H1 (cell line): Measurements from ENCODE around the gene SLC44A1. TPM values are rescaled to one million over a fixed set of nuclear protein-coding genes. Genes with fewer than 3 reads are reported as not detected.

Experiments used
- CTCF ChIA-PET: fragments of 300-600 bp; sonication (Branson Sonifier 250); formaldehyde crosslinking; loops from one replicate; lab custom pipeline; 2021; ENCODE audit not compliant: partially characterized antibody; lab: Charles Lee
- POLR2A ChIA-PET: fragments of 300-600 bp; sonication (Branson Sonifier 250); formaldehyde crosslinking; loops from one replicate; lab custom pipeline; 2021; ENCODE audit warnings: inconsistent platforms; ENCODE audit not compliant: partially characterized antibody; lab: Charles Lee
- DNase-seq, 2 experiments: peaks; one replicate each; pipeline versions ENCODE4 v3.0.0 to v3.0.0-alpha.2; 2010 to 2022; ENCODE audit warnings: low spot score in 2 of 2, low read depth in 1 of 2, mixed read lengths in 1 of 2
- FAIRE-seq: peaks from 2 replicates; lab custom pipeline; 2011; peaks lifted over from hg19 to GRCh38; lab: Jason Lieb, UNC
- H2AFZ ChIP-seq: 2 replicates; pipeline ENCODE4 v1.8.1; 2012; ENCODE audit warnings: low read length, inconsistent platforms
- H2AK5ac ChIP-seq: 2 replicates; pipeline ENCODE4 v1.6.1; 2013; ENCODE audit warnings: low read depth, low read length
- H2BK120ac ChIP-seq: replicated peaks from 2 replicates; pipeline ENCODE3; 2013; ENCODE audit warnings: low read depth, low read length, inconsistent platforms
- H2BK12ac ChIP-seq: 2 replicates; pipeline ENCODE4 v1.6.1; 2013; ENCODE audit warnings: low read depth, low read length
- H2BK15ac ChIP-seq: 2 replicates; pipeline ENCODE4 v1.6.1; 2013; ENCODE audit warnings: low read length
- H2BK20ac ChIP-seq: 2 replicates; pipeline ENCODE4 v1.6.1; 2013; ENCODE audit warnings: low read length
- H2BK5ac ChIP-seq: 2 replicates; pipeline ENCODE4 v1.6.1; 2013; ENCODE audit warnings: low read depth, low read length
- H3K14ac ChIP-seq: 2 replicates; pipeline ENCODE4 v1.6.1; 2013; ENCODE audit warnings: inconsistent platforms; ENCODE audit not compliant: insufficient read length
- H3K18ac ChIP-seq: 2 replicates; pipeline ENCODE4 v1.6.1; 2013; ENCODE audit warnings: low read length; ENCODE audit errors: extremely low read depth
- H3K23ac ChIP-seq: 2 replicates; pipeline ENCODE4 v1.6.1; 2013; ENCODE audit warnings: inconsistent platforms; ENCODE audit not compliant: insufficient read length
- H3K23me2 ChIP-seq: 2 replicates; pipeline ENCODE4 v1.6.1; 2013; ENCODE audit warnings: low read depth, low read length
- H3K27ac ChIP-seq: 2 replicates; pipeline ENCODE4 v1.6.1; 2011; ENCODE audit warnings: low read depth, low read length, inconsistent platforms
- H3K27me3 ChIP-seq, 4 experiments: replicated peaks in 1 of 4; 1 replicate in 1 of 4; 2 replicates in 3 of 4; pipeline versions ENCODE4 v1.6.1 to v1.8.1; 2011 to 2013; ENCODE audit warnings: low read length in 3 of 4, mild to moderate bottlenecking in 3 of 4, inconsistent platforms in 2 of 4, mixed read lengths in 2 of 4, moderate library complexity in 1 of 4; ENCODE audit not compliant: control insufficient read depth in 3 of 4, insufficient read depth in 3 of 4; ENCODE audit errors: extremely low read depth in 1 of 4
- H3K36me3 ChIP-seq, 4 experiments: 2 replicates each; pipeline versions ENCODE4 v1.6.1 to v1.8.1; 2011 to 2013; ENCODE audit warnings: mild to moderate bottlenecking in 4 of 4, low read length in 3 of 4, moderate library complexity in 2 of 4, control low read depth in 1 of 4, inconsistent platforms in 1 of 4; ENCODE audit not compliant: insufficient read depth in 4 of 4, control insufficient read depth in 2 of 4
- H3K4ac ChIP-seq: replicated peaks from 2 replicates; pipeline ENCODE3; 2013; ENCODE audit warnings: low read length, low read depth, mixed read lengths, inconsistent platforms; ENCODE audit not compliant: insufficient read length
- H3K4me1 ChIP-seq, 4 experiments: replicated peaks in 1 of 4; 1 replicate in 1 of 4; 2 replicates in 3 of 4; pipeline versions ENCODE4 v1.6.1 to v1.8.1; 2011 to 2013; ENCODE audit warnings: low read length in 3 of 4, inconsistent platforms in 2 of 4, mixed read lengths in 1 of 4; ENCODE audit not compliant: insufficient read depth in 4 of 4, control insufficient read depth in 3 of 4
- H3K4me2 ChIP-seq, 2 experiments: 2 replicates each; pipeline versions ENCODE4 v1.6.1 to v1.8.1; 2011 to 2013; ENCODE audit warnings: low read depth in 2 of 2, low read length in 2 of 2, control low read depth in 1 of 2, inconsistent platforms in 1 of 2, mild to moderate bottlenecking in 1 of 2; ENCODE audit not compliant: insufficient read depth in 1 of 2
- H3K4me3 ChIP-seq, 4 experiments: fragments of 200-600, 300-600 bp in 1 of 4; sonication (generic), shearing (Covaris generic), sonication (Bioruptor Twin) in 1 of 4; 2 replicates each; pipeline versions ENCODE4 v1.5.1 to v1.8.1; 2011 to 2016; ENCODE audit warnings: low read length in 4 of 4, low read depth in 3 of 4, control low read depth in 2 of 4, inconsistent platforms in 2 of 4, mild to moderate bottlenecking in 2 of 4, mixed read lengths in 1 of 4, moderate library complexity in 1 of 4; ENCODE audit not compliant: insufficient read depth in 2 of 4; ENCODE audit errors: extremely low read depth in 1 of 4
- H3K56ac ChIP-seq: replicated peaks from 2 replicates; pipeline ENCODE3; 2013; ENCODE audit warnings: low read depth, mild to moderate bottlenecking, mixed read lengths, low read length, inconsistent platforms; ENCODE audit not compliant: insufficient read length
- H3K79me1 ChIP-seq: 2 replicates; pipeline ENCODE4 v1.6.1; 2013; ENCODE audit warnings: low read depth, low read length, control low read depth
- H3K79me2 ChIP-seq, 2 experiments: 2 replicates each; pipeline versions ENCODE4 v1.6.1 to v1.8.1; 2012 to 2013; ENCODE audit warnings: low read length in 2 of 2, mild to moderate bottlenecking in 2 of 2, inconsistent platforms in 1 of 2; ENCODE audit not compliant: insufficient read depth in 2 of 2, control insufficient read depth in 1 of 2
- H3K9ac ChIP-seq, 4 experiments: replicated peaks in 1 of 4; 1 replicate in 1 of 4; 2 replicates in 3 of 4; pipeline versions ENCODE4 v1.6.1 to v1.8.1; 2011 to 2013; ENCODE audit warnings: low read depth in 3 of 4, low read length in 3 of 4, control low read depth in 2 of 4, mild to moderate bottlenecking in 2 of 4, moderate library complexity in 2 of 4, inconsistent platforms in 1 of 4; ENCODE audit errors: extremely low read depth in 1 of 4
- H3K9me3 ChIP-seq, 2 experiments: 2 replicates each; pipeline versions ENCODE4 v1.6.1 to v1.8.1; 2012 to 2013; ENCODE audit warnings: mild to moderate bottlenecking in 2 of 2, moderate library complexity in 2 of 2, control low read depth in 1 of 2, inconsistent platforms in 1 of 2, low read depth in 1 of 2, low read length in 1 of 2, mixed read lengths in 1 of 2; ENCODE audit not compliant: insufficient read depth in 2 of 2
- H4K20me1 ChIP-seq, 2 experiments: replicated peaks in 1 of 2; 2 replicates each; pipeline versions ENCODE3 to v1.8.1; 2011 to 2013; ENCODE audit warnings: inconsistent platforms in 2 of 2, low read length in 2 of 2, mild to moderate bottlenecking in 1 of 2; ENCODE audit not compliant: insufficient read depth in 2 of 2, control insufficient read depth in 1 of 2
- H4K5ac ChIP-seq: 2 replicates; pipeline ENCODE4 v1.6.1; 2013; ENCODE audit warnings: low read length, low read depth, mixed read lengths, inconsistent platforms; ENCODE audit not compliant: insufficient read length
- H4K8ac ChIP-seq: 2 replicates; pipeline ENCODE4 v1.8.0; 2013; ENCODE audit warnings: mild to moderate bottlenecking, moderate library complexity, low read length, inconsistent platforms; ENCODE audit not compliant: insufficient read depth; ENCODE audit errors: extremely low read depth
- H4K91ac ChIP-seq: replicated peaks from 2 replicates; pipeline ENCODE3; 2013; ENCODE audit warnings: low read length, mixed read lengths, inconsistent platforms; ENCODE audit not compliant: insufficient read length
- BCL11A ChIP-seq, 2 experiments: IDR thresholded peaks; one replicate each; pipeline ENCODE4 v1.6.1; 2011; ENCODE audit warnings: low read depth in 2 of 2, low read length in 2 of 2, mild to moderate bottlenecking in 2 of 2
- RFX5 ChIP-seq: IDR thresholded peaks from 2 replicates; pipeline ENCODE4 v1.6.1; 2011; ENCODE audit warnings: low read depth, low read length, improper control_type of control experiment, borderline replicate concordance
- SP4 ChIP-seq: IDR thresholded peaks from 2 replicates; pipeline ENCODE4 v1.6.1; 2012; ENCODE audit warnings: low read length, inconsistent platforms
- TCF12 ChIP-seq: IDR thresholded peaks from 2 replicates; pipeline ENCODE4 v1.6.1; 2011; ENCODE audit warnings: low read depth, mild to moderate bottlenecking, low read length
- TEAD4 ChIP-seq: IDR thresholded peaks from 2 replicates; pipeline ENCODE4 v1.6.1; 2012; ENCODE audit warnings: low read depth, low read length, inconsistent platforms, mixed read lengths
- WGBS, 2 experiments: shearing (Covaris generic) in 1 of 2; methylation state at CpG; one replicate each; pipeline versions ENCODE4 v1.1.6 to v1.1.7; 2013 to 2015; ENCODE audit warnings: low lambda C conversion rate in 2 of 2, mixed read lengths in 2 of 2, inconsistent platforms in 1 of 2, low coverage in 1 of 2, missing lambda C conversion rate in 1 of 2; ENCODE audit not compliant: insufficient replicate concordance in 2 of 2, insufficient coverage in 1 of 2, insufficient read length in 1 of 2; ENCODE audit errors: extremely low coverage in 1 of 2, missing lambda C conversion rate in 1 of 2; 5-methylcytosine and 5-hydroxymethylcytosine counted together
- polyA plus RNA-seq, 7 experiments: library from polyadenylated mRNA; depleted of rRNA in 3 of 7; stranded (reverse) in 5 of 7; unstranded in 2 of 7; fragments of >200 nt in 5 of 7; fragments of 200-250 nt in 2 of 7; gene quantifications; 1 replicate in 5 of 7; 2 replicates in 1 of 7; 4 replicates in 1 of 7; pipeline versions ENCODE4 v1.2.1 to v1.2.3, GENCODE V29; 2011 to 2013; ENCODE audit warnings: missing spikeins in 2 of 7, mixed read lengths in 2 of 7
- total RNA-seq: library from RNA; stranded (reverse); fragmentation: NEBNext Ultra II Directional; extraction: Animal tissue kit (Norgen Biotek cat#: 25700); gene quantifications from 2 replicates; pipeline ENCODE4 v1.2.1, GENCODE V29; 2021
- TF ChIP-seq, protein P1 (sequence below): IDR thresholded peaks from 2 replicates; pipeline ENCODE4 v1.6.1; 2012; ENCODE audit warnings: low read length, inconsistent platforms

SLC44A1 gene
- total and polyA plus RNA-seq, 2 of the 8 experiments (the other 6 are each of a cell fraction or from before 2014, with no cell fraction given): 30.5 to 71.2 TPM

DNA sequence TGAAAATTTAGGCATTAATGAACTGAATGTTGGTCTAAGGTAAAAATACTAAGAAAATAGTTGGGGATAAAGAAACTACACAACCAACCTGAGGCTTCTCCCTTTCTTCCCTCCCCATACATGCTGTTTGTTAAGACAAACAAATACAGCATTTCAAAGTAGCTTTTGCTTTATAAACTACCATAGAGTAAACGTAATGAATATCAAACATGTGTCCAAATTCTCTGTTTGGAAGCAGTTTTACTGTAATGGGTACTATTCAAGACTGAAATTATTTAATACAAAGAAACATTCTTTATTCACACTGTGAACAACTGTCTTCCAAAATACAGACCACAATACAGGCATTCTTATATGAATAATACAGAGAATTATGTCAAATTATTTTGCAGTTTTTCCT is 52.0 kb downstream of the SLC44A1 start:
- CTCF ChIA-PET: no interaction called here
- Histone ChIP-seq H3K4me2 (peak overlapping the region; percentile 42 to 57), H3K79me2 (peaks cover 0 to 73% of the 10 kb centered on the region in 2 experiments; a peak in 3 of 4 replicates), H3K56ac (no peak overlapping the region), H3K4me3 (peak overlapping the region in 2 of 4 experiments; percentile 1 to 50; a peak in 2 of 8 replicates), H3K9me3 (no peaks in the 10 kb centered on the region), H3K79me1 (peaks cover 2% of the 10 kb centered on the region; the same call in 1 of the 2 replicates), H3K23ac (no peak overlapping the region), H2BK120ac (no peak overlapping the region), H3K4ac (no peak overlapping the region), H2BK12ac (peak overlapping the region; percentile 52; the same call in 1 of the 2 replicates), H3K23me2 (no peaks in the 10 kb centered on the region), H3K27me3 (no peaks in the 10 kb centered on the region), H3K36me3 (peaks cover 4 to 20% (median 12%) of the 10 kb centered on the region in 4 experiments; a peak in 6 of 8 replicates), H4K20me1 (no peaks in the 10 kb centered on the region), H3K27ac (peak overlapping the region; percentile 58), H3K14ac (no peak overlapping the region), H3K4me1 (peaks cover 0 to 32% (median 17%) of the 10 kb centered on the region in 4 experiments; a peak in 6 of 7 replicates), H2AK5ac (no peak overlapping the region), H3K9ac (no peak overlapping the region), H2BK15ac (no peak overlapping the region), H2BK20ac (no peak overlapping the region), H4K8ac (no peak overlapping the region), H4K91ac (no peak overlapping the region), H2AFZ (no peak overlapping the region), H2BK5ac (no peak overlapping the region), H3K18ac (no peak overlapping the region), H4K5ac (peak overlapping the region; percentile 75)
- FAIRE-seq: no peak
- POLR2A ChIA-PET: interaction anchor here (1.0 to 4.2 kb wide), 6 partner anchors 10 to 64 kb away, joined by 3 to 16 read pairs (median 8); partner anchors contain the start of gene SLC44A1
- WGBS, 2 experiments: 23% methylated on average over 1 of the region's 1 CpG; no CpG with 5 or more reads in 1 of the 2 experiments
- DNase-seq: no peak
- TF ChIP-seq, protein P1, sequence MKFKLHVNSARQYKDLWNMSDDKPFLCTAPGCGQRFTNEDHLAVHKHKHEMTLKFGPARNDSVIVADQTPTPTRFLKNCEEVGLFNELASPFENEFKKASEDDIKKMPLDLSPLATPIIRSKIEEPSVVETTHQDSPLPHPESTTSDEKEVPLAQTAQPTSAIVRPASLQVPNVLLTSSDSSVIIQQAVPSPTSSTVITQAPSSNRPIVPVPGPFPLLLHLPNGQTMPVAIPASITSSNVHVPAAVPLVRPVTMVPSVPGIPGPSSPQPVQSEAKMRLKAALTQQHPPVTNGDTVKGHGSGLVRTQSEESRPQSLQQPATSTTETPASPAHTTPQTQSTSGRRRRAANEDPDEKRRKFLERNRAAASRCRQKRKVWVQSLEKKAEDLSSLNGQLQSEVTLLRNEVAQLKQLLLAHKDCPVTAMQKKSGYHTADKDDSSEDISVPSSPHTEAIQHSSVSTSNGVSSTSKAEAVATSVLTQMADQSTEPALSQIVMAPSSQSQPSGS: no peak
- TF ChIP-seq SP4 (no peak), RFX5 (no peak), BCL11A (IDR thresholded peaks at IDR 0.05; ENCODE audit: low read depth in 2 of 2, low read length in 2 of 2) (no peak), TEAD4 (no peak), TCF12 (no peak)
